Stimulated activated naive CD4-positive, alpha-beta T cell (primary cell): ENCODE results near the gene SGO1.
"Not testable (repeated sequence)": the region's sequence is repeated elsewhere in the genome, so short reads cannot be mapped to it uniquely, and the experiment has no call there.

ENCODE experiments used
- DNase-seq, 6 experiments: peaks; one replicate each; lab custom pipeline; 2025; lab: John Stamatoyannopoulos, UW

The SGO1 gene

DNA sequence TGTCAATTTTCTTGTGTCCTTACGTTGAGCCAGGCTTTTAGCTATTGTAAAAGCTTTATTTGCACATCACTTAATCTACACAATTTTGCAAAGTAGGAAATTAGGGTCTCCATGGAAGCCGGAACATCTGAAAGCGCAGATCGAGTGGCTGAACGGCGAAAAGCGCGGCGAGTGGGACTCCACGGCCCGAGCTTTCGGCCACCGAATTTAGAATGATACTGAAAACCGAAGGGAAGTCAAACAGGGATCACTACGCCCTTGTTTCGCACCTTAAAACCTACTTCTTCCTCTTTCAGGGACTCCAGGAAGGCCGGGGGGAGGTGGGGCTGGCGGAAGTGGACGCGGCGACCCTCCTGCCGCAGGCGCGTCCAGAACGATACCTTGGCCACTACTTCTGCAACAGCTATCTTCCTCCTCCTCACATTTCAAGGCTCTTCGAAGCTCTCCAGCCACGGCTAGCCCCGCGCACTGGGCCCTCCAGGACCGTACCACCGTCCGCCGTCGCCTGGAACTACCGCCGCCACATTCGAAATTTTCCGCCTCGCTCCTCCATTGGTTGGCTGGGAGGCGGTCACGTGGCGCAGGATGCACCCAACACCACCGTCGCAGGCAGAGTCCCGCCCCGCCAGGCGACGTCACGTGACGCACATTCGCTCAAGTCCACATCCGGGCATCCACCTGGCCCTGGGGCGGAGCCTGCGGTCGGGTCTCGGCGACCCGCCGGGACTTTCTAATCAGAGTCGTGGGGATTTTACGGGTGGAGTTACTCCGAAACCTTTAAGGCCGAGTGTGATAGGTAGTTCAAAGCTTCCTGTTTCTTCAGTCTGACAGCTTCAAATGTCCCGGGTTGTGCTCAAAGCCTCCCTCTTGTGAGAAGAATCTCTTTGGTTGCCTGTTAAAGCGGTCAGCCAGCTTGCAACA lies at the start of gene SGO1:
Gene SGO1 (minus strand): TSS at position 528 of the 921 bp plus-strand sequence. CDS start 2,179 bp downstream, outside the sequence.
- DNase-seq: peak; percentile 98 to 99 (median 99)

DNA sequence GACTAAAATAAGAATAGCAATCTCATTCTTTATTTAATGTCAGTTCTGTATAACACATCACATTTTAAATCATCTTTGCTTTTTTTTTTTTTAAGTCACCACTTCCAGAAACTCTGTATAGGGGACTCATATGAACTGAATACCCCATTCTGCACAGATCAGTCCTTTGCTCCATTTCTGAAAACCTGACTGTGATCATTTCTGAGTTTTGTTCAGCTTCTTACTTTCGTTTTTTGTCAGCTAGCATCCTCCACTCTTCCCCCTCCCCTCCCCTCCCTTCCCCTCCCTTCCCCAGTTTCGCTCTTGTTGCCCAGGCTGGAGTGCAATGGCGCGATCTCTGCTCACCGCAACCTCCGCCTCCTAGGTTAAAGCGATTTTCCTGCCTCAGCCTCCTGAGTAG lies 49.8 kb upstream of the SGO1 start:
- no peak for DNase-seq

DNA sequence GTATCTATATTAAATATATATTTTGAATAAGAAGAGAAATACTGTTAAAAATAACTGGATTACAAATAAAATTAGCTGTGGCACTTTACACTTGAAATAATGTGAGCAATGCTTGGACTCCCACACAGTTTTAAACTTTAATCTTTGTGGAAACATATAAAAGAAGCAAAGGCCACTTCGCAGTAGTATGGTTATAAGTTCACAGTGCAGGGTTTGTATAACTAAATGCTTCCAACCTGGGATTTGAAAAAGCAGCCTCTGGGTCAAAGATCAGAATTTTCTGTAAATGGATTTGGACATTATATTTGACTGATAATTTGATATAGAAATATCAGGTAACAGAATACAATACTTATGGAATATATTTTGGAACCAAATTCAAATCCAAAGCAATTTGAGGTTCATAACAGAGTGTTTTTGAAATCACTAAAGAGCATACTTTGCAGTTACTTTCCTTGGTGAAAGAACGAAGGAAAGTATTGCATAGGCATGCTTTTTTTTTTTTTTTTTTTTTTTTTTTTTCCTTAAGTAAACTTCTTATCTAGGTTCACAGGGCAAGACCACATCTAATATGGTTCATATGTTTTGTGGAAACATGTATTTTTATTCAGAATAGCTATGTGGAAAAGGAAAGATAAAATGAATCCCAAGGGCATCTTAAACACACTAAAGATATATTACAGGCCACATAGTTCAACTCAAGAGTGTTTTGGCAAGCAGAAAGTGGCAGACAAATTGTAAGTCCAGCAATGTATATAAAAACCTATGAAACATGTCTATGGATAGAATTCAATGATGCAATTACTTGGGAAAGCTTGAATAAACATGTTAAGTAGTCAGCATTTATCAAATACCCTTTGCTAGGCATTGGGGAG lies 47.1 kb upstream of the SGO1 start:
- DNase-seq: no peak

DNA sequence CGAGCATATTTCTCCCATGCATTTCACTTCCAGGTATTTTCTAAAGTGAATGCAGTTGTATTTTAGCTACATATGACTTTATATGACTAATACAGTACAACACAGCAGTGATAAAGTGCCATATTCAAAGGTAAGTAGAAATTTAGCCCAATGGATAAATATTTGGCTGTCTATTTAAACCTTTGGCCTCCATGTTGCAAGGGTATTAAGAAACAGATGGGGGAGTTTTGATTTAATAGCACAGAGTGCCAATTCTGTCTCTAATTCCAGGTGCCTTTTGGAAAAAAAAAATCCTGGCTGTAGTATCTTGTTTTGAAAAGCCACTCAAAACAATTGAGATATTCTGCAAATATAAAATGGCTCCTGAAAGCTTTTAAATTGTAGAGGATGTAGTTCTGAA lies 44.9 kb upstream of the SGO1 start:
- DNase-seq: no peak

DNA sequence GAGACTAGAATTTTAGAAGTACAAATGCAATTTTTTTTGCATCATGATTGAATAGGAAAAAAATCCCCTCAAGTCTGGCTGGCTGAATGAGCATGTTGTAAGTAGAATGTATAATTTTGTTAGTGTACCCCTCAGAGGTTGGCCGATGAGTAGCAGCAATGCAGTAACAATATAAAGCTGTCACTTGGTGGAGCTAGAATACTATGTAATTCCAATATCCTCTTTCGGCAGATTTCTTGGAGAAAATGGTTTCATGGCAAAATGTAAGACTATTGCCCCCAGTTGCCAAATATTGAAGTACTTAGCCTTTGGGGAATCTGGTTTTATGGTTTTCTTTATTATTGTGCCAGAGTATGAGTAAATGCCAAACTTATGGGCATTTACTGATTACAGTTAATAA lies 39.8 kb upstream of the SGO1 start:
- no peak for DNase-seq

DNA sequence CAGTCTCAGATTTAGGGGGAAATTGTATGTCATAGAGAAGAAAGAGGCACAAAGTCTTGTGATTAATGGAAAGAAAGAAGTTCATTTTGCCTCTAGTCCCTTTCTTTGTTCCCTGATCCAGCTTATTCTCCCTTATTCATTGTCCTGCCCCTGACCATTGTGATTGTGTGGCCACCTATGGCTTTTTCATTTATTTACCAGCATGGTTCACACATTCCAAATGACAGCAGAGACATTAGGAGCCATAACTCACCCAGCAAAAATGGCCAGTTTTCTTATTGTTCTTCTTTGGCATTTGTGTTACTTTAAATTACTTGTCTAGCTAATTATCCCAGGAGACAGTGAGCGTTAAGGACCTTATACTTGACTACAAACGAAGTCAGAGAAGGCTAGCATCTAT lies 36.3 kb upstream of the SGO1 start:
- DNase-seq: no peak

DNA sequence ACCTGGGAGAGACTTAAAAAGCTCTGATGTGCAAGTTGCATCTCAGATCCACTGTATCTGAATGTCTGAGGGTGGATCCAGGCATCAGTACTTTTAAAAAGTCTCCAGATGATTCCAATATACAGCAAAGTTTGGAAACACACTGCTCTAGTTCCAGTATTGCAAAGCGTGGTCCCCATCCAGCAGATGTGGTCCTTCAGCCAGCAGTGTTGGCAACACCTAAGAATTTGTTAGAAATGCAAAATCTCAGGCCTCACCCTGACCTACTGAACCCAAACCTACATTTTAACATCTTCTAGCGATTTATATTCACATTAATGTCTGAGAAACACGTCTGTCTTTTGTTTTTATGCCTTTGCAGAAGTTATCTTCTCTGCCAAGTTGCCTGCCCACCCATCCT lies 32.2 kb upstream of the SGO1 start:
- DNase-seq: no peak

DNA sequence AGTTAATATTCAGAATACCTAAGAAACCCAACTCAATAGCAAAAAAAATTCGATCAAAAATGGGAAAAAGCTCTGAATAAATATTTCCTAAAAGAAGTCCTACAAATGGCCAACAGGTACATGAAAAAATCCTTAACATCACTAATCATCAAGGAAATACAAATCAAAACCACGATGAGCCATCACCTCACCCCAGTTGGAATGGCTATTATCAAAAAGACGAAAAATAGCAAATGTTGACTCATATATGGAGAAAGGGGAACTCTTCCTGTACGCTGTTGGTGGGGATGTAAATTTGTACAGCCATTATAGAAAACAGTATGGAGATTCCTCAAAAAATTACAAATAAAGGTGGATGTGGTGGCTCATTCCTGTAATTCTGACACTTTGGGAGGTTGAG lies 29.6 kb upstream of the SGO1 start:
- no peak for DNase-seq

DNA sequence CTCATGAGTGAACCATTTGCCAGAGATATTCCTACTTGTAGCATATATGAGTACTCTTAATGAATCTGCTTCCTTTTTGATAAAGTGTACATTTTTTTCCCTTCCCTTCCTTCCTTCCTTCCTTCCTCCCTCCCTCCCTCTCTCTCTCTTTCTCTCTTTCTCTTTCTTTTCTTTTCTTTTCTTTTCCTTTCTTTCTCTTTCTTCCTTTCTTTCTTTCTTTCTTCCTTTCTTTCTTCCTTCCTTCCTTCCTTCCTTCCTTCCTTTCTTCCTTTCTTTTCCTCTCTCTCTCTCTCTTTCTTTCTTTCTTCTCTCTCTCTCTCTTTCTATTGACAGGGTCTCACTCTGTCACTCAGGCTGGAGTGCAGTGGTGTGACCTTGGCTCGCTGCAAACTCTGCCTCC lies 27.5 kb upstream of the SGO1 start:
- not testable (repeated sequence) for DNase-seq

DNA sequence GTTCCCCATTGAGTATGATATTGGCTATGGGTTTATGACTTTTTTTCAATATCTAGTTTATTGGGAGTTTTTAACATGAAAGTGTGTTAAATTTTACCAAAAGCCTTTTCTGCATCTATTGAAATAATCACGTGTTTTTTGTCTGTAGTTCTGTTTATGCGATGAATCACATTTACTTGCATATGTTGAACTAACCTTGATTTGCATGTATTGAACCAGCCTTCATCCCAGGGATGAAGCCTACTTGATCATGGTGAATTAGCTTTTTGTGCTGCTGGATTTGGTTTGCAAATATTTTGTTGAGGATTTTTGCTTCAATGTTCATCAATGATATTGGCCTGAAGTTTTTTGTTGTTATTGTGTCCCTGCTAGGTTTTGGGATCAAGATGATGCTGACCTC lies 21.9 kb upstream of the SGO1 start:
- DNase-seq: not testable (repeated sequence)

DNA sequence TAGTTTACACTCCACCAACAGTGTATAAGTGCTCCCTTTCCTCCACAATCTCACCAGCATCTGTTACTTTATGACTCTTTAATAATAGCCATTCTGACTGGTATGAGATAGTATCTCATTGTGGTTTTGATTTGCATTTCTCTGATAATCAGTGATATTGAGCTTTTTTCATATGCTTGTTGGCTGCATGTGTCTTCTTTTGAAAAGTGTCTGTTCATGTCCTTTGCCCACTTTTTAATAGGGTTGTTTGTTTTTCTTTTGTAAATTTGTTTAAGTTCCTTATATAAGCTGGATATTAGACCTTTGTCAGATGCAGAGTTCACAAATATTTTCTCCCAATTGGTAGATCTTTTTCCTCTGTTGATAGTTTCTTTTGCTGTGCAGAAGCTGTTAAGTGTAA lies 19.9 kb upstream of the SGO1 start:
- not testable (repeated sequence) for DNase-seq

DNA sequence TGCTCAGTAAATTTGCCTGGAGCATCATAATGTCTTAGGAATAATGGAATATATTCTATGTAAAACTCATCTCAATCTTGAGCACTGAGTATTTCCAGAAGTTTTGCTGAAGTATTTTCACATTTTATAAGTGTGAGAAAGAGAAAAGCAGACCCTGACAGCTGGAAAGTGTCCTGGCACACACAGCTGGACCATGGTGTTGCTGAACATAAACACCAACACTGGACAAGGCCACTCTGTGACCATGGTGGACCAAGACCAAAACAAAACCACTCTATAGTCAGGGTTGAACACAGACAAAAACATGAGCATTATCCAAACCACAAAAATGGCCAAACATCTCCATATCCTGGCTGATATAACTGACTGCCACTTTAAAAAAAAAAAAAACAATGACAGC lies 15.1 kb upstream of the SGO1 start:
- DNase-seq: no peak

DNA sequence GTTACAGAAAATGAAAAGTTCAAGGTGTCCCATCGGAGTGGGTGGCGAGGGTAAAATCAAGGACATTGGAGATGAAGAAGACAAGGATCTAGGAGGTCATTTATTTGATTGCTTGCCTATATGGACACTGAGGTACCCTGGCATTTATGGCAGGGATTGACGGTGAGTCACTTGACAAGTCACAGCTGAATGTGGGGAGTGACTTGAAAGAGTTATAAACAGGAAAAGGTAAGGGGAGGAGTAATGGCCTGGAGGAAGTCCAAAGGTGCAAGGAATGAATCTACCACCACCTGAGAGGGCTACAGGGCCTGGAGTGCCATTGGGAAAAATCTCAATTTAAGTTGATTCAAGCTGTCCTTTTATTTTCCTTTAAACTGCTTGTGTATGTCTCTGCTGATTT lies 11.8 kb upstream of the SGO1 start:
- no peak for DNase-seq

DNA sequence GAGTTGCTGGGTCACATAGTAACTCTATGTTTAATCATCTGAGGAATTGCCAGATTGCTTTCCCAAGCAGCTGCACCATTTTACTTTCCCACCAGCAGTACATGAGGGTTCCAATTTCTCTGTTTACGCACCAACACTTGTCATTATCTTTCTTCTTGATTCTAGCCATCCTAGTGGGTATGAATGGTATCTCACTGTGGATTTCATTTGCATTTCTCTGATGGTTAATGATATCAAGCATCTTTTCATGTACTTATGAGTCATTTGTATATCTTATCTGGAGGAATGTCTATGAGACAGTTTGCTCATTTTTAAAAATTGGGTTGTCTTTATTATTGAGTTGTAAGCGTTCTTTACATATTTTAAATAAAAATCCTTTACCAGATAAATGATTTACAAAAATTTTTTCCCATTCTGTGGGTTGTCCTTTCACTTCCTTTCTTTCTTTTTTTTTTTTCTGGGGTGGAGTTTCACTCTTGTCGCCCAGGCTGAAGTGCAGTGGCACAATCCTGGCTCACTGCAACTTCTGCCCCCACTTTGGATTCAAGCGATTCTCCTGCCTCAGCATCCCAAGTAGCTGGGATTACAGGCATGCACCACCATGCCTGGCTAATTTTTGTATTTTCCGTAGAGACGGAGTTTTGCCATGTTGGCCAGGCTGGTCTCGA lies 8.9 kb upstream of the SGO1 start:
- no peak for DNase-seq

DNA sequence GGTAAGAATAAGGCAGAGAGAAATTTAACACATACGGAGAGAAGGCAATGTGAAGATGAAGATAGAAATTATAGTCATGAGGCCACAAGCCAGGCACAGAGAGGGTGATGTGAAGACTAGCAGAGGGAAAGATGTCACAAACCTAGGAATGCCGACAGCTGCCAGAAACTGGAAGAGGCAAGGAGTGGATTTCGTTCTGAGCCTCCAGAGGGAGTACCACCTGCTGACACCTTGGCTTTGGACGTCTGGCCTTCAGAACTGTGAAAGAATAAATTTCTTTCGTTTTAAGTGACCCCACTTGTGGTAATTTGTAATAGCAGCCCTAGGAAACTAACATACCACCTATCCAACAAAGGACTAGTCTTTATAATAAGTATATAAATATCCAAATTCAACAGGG lies 5.0 kb upstream of the SGO1 start:
- no peak for DNase-seq

DNA sequence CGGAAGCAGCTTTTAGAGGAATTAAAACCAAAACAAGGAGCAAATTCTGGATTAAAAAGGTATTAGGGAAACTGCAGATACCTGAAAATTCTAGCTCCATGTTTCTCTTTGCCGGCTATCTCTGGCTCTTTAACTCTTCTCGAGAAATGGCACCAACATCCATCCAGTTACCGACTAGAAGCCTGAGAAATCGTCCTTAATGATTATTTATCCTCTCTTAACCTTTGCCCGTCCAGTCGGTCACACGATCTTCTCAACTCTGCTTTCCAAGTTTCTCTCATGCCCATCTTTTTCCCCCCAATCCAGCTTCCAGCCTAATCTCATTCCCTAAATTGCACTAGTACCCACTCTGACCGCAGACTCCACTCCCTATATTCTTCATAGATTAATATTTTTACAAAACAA lies 596 bp upstream of the SGO1 start:
- no peak for DNase-seq

DNA sequence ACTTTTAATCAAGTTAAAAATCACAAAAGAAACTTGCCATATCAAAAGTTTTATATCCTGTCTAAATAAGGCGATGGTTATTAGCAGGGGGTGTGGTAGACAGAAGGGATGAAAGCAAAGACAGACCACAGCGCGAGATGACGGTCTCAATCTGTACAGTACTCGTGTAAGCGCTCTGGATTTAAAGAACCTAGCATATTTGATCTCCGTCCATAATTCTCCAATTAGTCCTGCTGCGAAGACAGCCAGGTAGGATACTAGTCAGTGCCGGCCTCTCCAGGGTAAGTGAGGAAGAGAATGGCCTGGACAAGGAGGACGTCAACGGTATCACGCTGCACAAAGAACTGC lies 701 bp downstream of the SGO1 start:
- peak in 1 of 6 experiments; percentile 16 for DNase-seq

DNA sequence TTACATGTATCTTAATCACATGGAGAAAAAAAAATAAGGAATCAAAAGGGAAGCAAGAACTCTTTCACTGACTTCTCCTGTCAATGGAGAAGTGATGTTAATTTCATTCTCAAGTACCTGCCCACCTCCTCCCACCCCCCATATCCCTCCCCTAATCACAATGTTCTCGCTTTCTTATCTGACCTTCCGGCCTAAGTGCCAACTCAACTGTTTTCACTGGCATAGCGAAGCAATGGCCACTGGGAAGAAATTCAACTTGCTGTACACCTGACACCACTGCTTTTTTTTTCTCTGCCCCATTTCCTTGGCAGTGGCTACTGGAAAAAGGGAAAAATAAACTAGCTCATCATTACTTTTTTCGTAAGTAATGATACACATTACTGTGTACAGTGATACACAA lies 3.8 kb downstream of the SGO1 start:
- DNase-seq: no peak

DNA sequence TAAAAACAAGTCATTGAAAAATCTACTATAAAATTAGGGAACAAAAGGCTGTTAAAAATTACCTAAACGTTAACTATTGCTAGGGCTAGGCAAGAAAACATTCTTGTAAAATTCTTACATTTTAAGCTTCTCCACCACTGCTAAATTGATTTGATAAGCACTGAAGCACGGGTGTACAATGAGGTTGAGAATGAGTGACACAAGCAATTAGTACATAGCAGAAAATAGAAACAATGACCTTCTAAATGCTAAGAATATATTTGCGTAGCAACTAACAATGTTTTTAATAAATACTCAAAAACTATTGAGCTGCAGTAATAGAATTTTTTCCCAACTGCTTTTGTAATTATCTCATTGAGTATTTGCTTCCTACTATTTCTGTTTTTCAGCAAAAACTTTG lies 4.7 kb downstream of the SGO1 start:
- DNase-seq: no peak

DNA sequence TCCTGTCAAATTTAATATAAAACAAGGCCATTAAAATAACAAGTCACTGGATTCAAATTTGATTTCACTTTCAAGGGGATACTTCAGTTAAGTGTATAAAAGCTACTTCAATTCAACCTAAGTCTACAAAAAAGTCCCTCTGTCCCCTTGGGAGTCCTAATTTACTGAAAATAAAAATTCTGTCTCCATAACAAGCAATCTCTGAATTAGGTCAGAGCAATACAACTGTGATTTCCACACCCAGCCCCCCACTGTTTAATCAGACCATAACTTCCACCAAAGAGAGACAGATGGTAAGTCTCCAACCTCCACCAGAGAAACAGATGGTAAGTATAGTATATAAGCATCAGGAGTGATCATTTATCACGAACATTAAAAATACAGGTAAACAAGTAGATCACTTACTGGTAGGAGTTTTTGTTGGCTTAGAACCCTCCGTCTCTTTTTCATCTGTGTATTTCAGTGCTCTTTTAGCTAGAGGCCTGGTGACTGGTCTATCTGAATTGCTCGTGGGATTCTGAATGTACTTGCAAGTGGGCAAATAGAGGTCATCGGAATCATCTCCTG lies 12.1 kb downstream of the SGO1 start:
- no peak for DNase-seq

DNA sequence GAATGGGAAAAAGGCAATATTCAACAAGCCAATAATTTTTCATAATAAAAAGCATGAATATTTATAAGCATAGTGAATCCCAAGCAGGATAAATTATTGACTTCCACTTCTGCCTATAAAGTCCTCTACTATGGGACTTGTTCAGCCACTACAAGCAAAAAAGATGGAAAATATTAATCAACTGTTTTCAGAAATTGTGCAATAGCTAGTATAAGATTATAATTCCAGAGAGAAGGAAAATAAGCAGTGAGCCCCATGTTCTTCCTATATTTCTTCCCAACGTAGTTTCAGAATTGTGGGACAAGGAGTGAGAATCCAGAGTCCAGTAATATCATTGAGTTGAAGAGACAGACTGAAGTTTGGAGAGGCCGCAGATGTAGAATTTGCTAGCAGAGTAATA lies 24.3 kb downstream of the SGO1 start:
- no peak for DNase-seq

DNA sequence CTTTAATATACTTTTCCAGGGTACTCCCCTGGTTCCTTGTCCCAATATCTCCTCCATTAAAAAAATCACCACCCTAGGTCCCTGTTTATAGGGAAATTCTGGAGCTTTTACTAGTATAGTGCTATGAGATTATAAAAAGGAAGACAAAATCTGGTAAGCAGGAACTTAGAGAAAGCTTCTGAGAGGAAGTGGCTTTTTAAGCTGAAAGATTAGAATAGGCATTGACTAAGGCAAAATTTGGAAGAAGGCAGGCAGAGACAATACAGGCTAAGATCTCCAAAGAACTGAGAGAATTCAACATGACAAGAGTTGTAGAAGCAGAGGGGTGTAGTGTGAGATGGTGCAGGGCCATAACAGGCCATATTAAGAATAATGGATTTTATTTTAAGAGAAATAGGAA lies 25.8 kb downstream of the SGO1 start:
- DNase-seq: peak in 1 of 6 experiments; percentile 16
